K562 treated with DMSO at 1 percent for 24 hours (cell line): ENCODE measurements around the gene LRRC23. TPM values are rescaled to one million over a fixed set of nuclear protein-coding genes. Genes with fewer than 3 reads are reported as not detected.

ENCODE experiments used
- total RNA-seq: library from RNA; unstranded; fragments of 300-600 nt; gene quantifications from 2 replicates; pipeline ENCODE4 v1.2.3, GENCODE V29; 2022; ENCODE audit warnings: low read depth; ENCODE audit not compliant: insufficient read depth

Gene LRRC23, protein sequence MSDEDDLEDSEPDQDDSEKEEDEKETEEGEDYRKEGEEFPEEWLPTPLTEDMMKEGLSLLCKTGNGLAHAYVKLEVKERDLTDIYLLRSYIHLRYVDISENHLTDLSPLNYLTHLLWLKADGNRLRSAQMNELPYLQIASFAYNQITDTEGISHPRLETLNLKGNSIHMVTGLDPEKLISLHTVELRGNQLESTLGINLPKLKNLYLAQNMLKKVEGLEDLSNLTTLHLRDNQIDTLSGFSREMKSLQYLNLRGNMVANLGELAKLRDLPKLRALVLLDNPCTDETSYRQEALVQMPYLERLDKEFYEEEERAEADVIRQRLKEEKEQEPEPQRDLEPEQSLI
- 7.1 and 9.8 TPM in 2 replicates for total RNA-seq

DNA sequence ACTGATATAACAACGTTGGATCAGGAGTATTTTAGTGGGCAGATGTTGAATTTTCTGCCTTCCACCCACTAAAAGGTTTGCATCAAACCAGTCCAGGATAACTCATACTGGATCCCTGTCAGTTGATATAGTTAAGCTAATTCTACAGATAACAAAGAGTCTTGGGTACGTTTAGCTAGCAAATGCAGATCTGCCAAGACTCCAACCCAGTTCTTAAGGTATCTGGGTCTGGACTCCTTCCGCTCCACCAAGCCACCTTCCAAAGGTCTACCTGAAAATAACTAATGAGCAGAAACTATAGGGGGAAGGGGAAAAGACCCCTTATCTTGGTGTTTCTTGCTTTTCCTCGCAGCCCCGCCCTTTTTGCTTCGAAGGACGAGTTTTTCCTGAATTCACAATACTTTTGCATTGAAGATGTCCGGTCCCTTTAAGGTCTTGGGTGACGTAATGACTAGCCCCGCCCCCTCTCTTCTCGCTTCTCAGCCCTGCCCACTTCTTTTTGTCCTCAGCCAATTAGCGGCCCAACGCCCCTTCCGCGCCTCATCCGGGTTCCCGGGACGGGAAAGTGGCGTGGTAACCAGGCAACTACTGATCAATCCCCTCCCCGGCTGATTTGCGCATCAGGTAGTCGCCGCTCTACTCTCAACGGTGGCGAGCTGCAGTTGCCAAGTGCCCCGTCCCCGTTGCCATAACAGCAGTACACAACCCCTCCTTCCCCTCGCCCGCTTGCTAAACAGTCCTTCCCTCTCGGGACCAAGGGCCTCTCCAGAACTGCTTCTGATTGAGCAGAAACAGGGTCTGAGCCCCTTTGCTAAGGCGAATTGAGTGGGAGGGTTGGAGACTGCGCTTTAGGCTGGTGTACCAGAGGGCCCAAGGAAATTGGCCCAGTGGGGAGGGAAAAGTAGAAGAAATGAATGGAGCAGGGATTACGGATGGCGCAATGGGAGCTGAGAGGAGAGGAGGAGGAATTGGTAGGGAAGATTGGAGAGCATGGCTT, at the start of gene LRRC23:
Gene LRRC23 (plus strand): TSS at position 543 of the 997 bp plus-strand sequence. CDS start 812 bp downstream, outside the sequence.

DNA sequence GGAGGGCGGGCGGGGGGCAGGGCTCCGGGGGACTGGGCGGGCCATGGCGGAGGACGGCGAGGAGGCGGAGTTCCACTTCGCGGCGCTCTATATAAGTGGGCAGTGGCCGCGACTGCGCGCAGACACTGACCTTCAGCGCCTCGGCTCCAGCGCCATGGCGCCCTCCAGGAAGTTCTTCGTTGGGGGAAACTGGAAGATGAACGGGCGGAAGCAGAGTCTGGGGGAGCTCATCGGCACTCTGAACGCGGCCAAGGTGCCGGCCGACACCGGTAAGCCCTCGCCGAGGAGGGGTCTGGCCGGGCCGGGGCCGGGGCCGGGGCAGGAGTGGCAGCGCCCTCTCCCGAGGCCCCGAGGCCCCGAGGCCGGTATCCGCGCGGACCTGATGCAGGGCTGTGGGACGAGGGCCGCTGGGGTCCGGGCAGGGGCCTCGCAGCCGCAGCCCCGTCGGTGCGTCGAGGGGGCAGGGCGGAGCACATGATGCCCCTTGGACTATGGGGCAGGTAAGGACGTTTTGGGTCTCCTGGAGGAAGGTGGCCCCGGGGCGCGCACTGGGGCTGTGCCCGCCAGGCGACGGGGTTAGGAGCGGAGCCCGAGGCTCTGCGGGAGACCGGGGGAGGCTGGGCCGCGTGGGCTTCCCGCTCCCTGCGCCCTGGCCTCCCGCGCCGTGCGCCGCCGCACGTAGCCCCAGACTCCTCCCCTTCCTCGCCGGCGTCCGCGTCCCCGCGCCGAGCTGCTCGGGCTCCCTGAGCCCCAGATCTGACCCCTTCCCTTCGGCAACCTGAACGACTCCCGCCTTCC, 37.0 kb upstream of the LRRC23 start, which contains the start of gene TPI1:
Gene TPI1 (plus strand): TSS at position 119 of the 798 bp plus-strand sequence. CDS start 36 bp downstream, at position 155.

DNA sequence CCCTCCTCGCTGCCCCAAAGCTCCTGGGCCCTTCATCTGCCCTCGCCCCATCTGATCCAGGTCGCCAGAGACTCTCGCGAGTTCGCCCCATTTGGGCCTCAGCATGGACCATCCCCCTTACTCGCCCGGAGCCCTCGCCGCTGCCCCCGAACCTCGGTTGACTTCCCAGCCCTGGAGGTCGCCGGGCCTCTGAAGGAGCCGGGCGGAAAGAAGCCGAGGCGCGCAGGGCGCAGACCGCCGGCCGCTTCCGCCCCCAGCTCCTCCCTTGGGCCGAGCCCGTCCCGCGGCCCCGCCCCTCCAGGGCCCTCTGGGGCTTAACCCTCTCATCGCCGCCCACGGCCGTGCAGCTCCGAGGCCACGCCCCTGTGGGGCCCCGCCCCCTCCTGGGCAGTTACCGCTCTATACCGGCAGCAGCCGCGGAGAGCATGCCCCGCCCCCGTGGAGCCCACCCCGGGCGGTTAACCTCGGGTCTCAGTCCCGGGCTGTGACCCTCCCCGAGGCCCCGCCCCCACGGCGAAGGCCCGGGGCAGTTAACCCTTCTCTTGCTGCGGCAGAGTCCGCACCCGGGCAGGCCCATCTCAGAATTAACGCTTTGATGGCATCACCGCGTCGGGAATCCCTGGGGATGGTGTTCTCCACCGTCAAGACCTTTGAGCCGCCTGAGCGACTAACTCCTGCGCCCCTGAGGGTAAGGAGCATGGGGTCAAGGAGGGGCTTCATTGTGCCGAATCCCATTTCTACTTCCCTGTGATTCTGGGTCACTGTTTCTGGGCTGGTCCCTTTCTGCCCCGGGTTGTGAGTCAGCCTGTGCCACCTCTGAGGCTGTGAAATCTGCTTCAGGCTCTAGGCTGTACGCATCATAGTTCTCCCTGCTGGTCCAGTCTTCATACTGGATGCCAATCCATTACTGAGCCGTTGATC, 31.3 kb upstream of the LRRC23 start, which contains the start of gene SPSB2:
Gene SPSB2 (minus strand): TSS at position 210 of the 921 bp plus-strand sequence. CDS start 402 bp downstream, outside the sequence.

DNA sequence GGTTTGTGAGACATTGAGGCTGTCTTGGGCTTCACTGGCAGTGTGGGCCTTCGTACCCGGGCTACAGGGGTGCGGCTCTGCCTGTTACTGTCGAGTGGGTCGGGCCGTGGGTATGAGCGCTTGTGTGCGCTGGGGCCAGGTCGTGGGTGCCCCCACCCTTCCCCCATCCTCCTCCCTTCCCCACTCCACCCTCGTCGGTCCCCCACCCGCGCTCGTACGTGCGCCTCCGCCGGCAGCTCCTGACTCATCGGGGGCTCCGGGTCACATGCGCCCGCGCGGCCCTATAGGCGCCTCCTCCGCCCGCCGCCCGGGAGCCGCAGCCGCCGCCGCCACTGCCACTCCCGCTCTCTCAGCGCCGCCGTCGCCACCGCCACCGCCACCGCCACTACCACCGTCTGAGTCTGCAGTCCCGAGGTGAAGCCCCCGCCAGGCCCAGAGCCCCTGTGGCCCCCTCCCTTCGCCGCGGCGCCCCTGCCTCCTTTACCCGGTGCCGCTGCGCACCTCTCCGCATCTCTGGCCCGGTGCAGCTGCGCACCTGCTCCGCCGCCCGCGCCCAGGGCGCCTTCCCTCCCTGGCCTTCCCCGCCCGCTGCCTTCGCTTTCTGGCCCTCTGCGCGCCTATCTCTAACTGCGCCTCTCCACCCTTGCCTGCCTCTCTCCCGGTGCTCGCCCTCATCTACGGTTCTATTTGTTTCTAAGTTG, 9.8 kb downstream of the LRRC23 start, which contains the start of gene ENO2:
Gene ENO2 (plus strand): TSS at position 335 of the 701 bp plus-strand sequence. CDS start 1,253 bp downstream, outside the sequence.

DNA sequence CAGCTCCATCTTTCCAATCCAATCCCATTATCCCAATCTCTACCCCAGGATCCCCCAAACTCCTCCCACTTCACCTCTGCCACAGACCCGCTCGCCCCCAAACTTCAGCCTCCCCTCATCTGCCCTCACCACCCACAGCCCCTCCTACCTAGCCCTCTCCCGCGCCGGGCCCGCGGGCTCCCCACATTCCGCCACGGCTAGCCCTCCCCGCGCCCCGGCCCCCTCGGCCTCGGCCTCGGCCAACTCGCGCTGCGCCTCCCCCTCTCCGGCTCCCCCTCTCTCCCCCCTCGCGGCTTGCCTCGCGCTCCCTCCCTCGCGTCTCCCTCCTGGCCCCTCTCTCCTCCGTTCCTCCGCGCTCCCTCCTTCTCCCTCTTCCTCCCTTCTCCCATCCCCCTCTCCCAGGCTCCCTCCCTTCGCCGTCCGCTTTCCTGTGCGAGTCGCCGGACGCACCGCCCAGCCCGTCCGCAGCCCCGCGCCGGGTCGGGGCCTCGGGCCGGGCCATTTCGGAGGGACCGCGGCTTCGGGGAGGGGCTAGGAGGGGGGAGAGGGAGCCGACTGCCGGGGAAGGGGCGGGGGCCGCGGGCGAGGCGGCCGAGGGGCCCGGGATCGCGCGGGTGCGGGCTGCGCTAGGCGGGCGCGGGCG, 22.9 kb downstream of the LRRC23 start, which contains the start of gene ATN1:
Gene ATN1 (plus strand): TSS at position 581 of the 643 bp plus-strand sequence. CDS start 6,043 bp downstream, outside the sequence.

DNA sequence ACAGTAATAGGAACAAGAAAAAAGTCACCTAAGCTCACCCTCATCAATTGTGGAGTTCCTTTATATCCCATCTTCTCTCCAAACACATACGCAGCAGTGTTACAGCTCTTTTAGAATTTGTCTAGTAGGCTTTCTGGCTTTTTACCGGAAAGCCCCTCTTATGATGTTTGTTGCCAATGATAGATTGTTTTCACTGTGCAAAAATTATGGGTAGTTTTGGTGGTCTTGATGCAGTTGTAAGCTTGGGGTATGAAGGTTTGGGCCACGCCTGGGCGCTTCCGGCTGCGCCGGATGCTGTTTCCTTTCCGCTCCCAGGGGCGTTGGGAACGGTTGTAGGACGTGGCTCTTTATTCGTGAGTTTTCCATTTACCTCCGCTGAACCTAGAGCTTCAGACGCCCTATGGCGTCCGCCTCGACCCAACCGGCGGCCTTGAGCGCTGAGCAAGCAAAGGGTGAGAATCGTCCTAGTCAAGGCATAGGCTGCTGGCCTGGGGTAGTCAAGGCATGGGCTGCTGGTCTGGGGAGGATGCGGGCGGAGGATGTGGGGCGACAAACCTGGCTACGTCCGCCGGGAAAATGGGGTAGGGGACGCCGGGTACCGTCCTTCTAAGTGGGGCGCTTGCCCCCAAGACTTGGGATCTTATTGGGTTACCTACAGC, 39.2 kb downstream of the LRRC23 start, which contains the start of the genes C12orf57 and RNU7-1:
Gene C12orf57 (plus strand): TSS at position 301 of the 659 bp plus-strand sequence. CDS start 100 bp downstream, at position 401.
Gene RNU7-1 (plus strand): TSS at position 95 of the 659 bp plus-strand sequence.

DNA sequence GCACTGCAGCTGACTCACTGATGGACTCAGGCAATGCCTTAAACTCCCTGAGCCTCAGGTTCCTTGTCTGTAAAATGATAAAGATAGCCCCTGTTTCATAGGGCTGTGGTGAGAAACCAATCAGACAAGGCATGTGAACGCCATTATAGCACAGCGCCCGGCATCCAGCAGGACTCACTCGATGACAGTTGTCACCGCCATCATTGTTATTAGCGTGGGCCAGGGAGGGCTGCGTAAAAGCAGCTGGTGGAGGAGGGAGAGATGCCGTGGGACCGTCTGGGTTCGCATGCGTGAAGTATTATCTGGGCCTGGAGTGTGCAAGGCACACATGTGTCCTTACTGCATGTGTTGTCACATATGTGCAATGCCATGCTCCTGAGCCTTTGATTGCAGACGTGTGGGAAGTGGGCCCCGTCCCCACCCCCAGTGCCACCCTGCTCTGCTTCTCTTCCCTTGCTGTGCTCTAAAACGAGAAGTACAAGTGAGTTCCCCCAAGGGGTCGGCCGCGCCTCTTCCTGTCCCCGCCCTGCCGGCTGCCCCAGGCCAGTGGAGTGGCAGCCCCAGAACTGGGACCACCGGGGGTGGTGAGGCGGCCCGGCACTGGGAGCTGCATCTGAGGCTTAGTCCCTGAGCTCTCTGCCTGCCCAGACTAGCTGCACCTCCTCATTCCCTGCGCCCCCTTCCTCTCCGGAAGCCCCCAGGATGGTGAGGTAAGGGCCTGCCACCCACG, 46.4 kb downstream of the LRRC23 start, which contains the start of gene PTPN6:
Gene PTPN6 (plus strand): TSS at position 546 of the 730 bp plus-strand sequence. CDS start 157 bp downstream, at position 703.

Other genes with a start within 250 kb of the LRRC23 start
- 29.9 and 30.0 TPM in 2 replicates for gene ING4, start 241.7 kb upstream of the LRRC23 start, total RNA-seq
- 31.4 and 35.4 TPM in 2 replicates for gene ZNF384, start 215.4 kb upstream of the LRRC23 start, total RNA-seq
- gene PIANP, start 204.0 kb upstream of the LRRC23 start, total RNA-seq = 0.10 TPM in 1 of 2 replicates, not detected in the other
- 35.9 and 39.5 TPM in 2 replicates for gene COPS7A, start 180.8 kb upstream of the LRRC23 start, total RNA-seq
- 177 and 185 TPM in 2 replicates for gene MLF2, start 151.7 kb upstream of the LRRC23 start, total RNA-seq
- gene PTMS, start 138.5 kb upstream of the LRRC23 start, total RNA-seq = 448 and 520 TPM in 2 replicates
- 0.81 and 1.1 TPM in 2 replicates for gene LAG3, start 132.3 kb upstream of the LRRC23 start, total RNA-seq
- gene CD4, start 115.3 kb upstream of the LRRC23 start, total RNA-seq = 0.10 TPM in 1 of 2 replicates, not detected in the other
- gene GPR162, start 83.0 kb upstream of the LRRC23 start, total RNA-seq = 3.4 and 5.0 TPM in 2 replicates
- 16.1 and 17.8 TPM in 2 replicates for gene P3H3, start 76.4 kb upstream of the LRRC23 start, total RNA-seq
- 1.3 and 1.7 TPM in 2 replicates for gene GNB3, start 63.9 kb upstream of the LRRC23 start, total RNA-seq
- 26.4 and 26.9 TPM in 2 replicates for gene CDCA3, start 53.5 kb upstream of the LRRC23 start, total RNA-seq
- gene USP5, start 52.7 kb upstream of the LRRC23 start, total RNA-seq = 73.2 and 74.7 TPM in 2 replicates
- gene TPI1, start 37.3 kb upstream of the LRRC23 start, total RNA-seq = 522 and 527 TPM in 2 replicates
- gene SPSB2, start 31.5 kb upstream of the LRRC23 start, total RNA-seq = 8.9 and 12.1 TPM in 2 replicates
- gene ENO2, start 9.8 kb downstream of the LRRC23 start, total RNA-seq = 36.4 and 37.6 TPM in 2 replicates
- gene ATN1, start 23.1 kb downstream of the LRRC23 start, total RNA-seq = 46.0 and 52.1 TPM in 2 replicates
- not detected in 2 replicates for gene RNU7-1, start 39.0 kb downstream of the LRRC23 start, total RNA-seq
- gene C12orf57, start 39.2 kb downstream of the LRRC23 start, total RNA-seq = 433 and 493 TPM in 2 replicates
- gene PTPN6, start 46.5 kb downstream of the LRRC23 start, total RNA-seq = 14.6 and 18.9 TPM in 2 replicates
- 260 and 269 TPM in 2 replicates for gene PHB2, start 65.8 kb downstream of the LRRC23 start, total RNA-seq
- gene EMG1, start 66.1 kb downstream of the LRRC23 start, total RNA-seq = 17.6 and 18.3 TPM in 2 replicates
- gene LPCAT3, start 113.7 kb downstream of the LRRC23 start, total RNA-seq = 26.2 and 26.8 TPM in 2 replicates
- 1.6 and 2.9 TPM in 2 replicates for gene C1S, start 155.9 kb downstream of the LRRC23 start, total RNA-seq
- gene C1R, start 187.6 kb downstream of the LRRC23 start, total RNA-seq = 2.5 and 3.7 TPM in 2 replicates
- 17.1 and 24.0 TPM in 2 replicates for gene C1RL, start 204.4 kb downstream of the LRRC23 start, total RNA-seq
- 4.4 and 5.5 TPM in 2 replicates for gene RBP5, start 224.1 kb downstream of the LRRC23 start, total RNA-seq
- gene CLSTN3, start 225.5 kb downstream of the LRRC23 start, total RNA-seq = 19.2 and 26.5 TPM in 2 replicates